K562 (cell line): ENCODE results near the gene NFIC. TPM values are rescaled to one million over a fixed set of nuclear protein-coding genes. Genes with fewer than 3 reads are reported as not detected.

Experiments used
- BCOR ChIP-seq: fragments of 450-650 bp; IDR thresholded peaks from 2 replicates; pipeline ENCODE4 v1.6.1; 2016
- DNMT1 ChIP-seq: fragments of 450-650 bp; IDR thresholded peaks from 2 replicates; pipeline ENCODE4 v1.6.1; 2016; ENCODE audit warnings: antibody characterized with exemption, mild to moderate bottlenecking
- ERF ChIP-seq: fragments of 450-650 bp; formaldehyde crosslinking; IDR thresholded peaks from 2 replicates; pipeline ENCODE4 v1.4.0; 2020; ENCODE audit warnings: mild to moderate bottlenecking, mixed read lengths
- GATA2 ChIP-seq: sonication (generic); formaldehyde crosslinking; IDR thresholded peaks from 2 replicates; pipeline ENCODE4 v1.4.0; 2020; ENCODE audit warnings: mild to moderate bottlenecking, missing genetic modification reagents
- HMG20A ChIP-seq: fragments of 450-650 bp; formaldehyde crosslinking; conservative IDR thresholded peaks from 2 replicates; pipeline ENCODE4 v1.4.0; 2020; ENCODE audit warnings: mild to moderate bottlenecking, mixed read lengths
- NFXL1 ChIP-seq: fragments of 450-650 bp; formaldehyde crosslinking; IDR thresholded peaks from 2 replicates; pipeline ENCODE4 v1.4.0; 2021; ENCODE audit warnings: mild to moderate bottlenecking
- PHF20 ChIP-seq: fragments of 450-650 bp; IDR thresholded peaks from 2 replicates; pipeline ENCODE4 v1.6.1; 2018; ENCODE audit not compliant: partially characterized antibody
- PML ChIP-seq: IDR thresholded peaks from 2 replicates; pipeline ENCODE4 v1.6.1; 2012; ENCODE audit warnings: low read length, inconsistent platforms
- PPARD ChIP-seq: fragments of 250-450 bp; sonication (Bioruptor Pico); IDR thresholded peaks from 2 replicates; pipeline ENCODE4 v1.8.0; 2022; ENCODE audit warnings: inconsistent platforms, mild to moderate bottlenecking, moderate library complexity
- PRMT5 ChIP-seq: sonication (generic); formaldehyde crosslinking; IDR thresholded peaks from 2 replicates; pipeline ENCODE4 v1.5.0; 2020; ENCODE audit warnings: missing genetic modification reagents
- RHOXF2B ChIP-seq: fragments of 250-450 bp; sonication (Bioruptor Pico); conservative IDR thresholded peaks from 2 replicates; pipeline ENCODE4 v1.5.1; 2021
- SIRT6 ChIP-seq: IDR thresholded peaks from one replicate; pipeline ENCODE4 v1.6.1; 2012; ENCODE audit warnings: low read depth, mild to moderate bottlenecking, control low read depth, inconsistent platforms, low read length, moderate library complexity
- SMARCE1 ChIP-seq: fragments of 450-650 bp; IDR thresholded peaks from 2 replicates; pipeline ENCODE4 v1.7.1; 2016; ENCODE audit warnings: mild to moderate bottlenecking
- TBL1XR1 ChIP-seq, 2 experiments: IDR thresholded peaks; 2 replicates each; pipeline ENCODE4 v1.6.1; 2012; ENCODE audit warnings: improper control_type of control experiment in 2 of 2, low read length in 2 of 2, mild to moderate bottlenecking in 1 of 2
- ZFP36 ChIP-seq: fragments of 150-350 bp; IDR thresholded peaks from 2 replicates; pipeline ENCODE4 v1.6.1; 2018; ENCODE audit warnings: low read length, low read depth; ENCODE audit not compliant: partially characterized antibody
- ZKSCAN3 ChIP-seq: fragments of 250-450 bp; sonication (Bioruptor Pico); IDR thresholded peaks from 2 replicates; pipeline ENCODE4 v1.4.0; 2020
- ZNF583 ChIP-seq: fragments of 250-450 bp; sonication (Bioruptor Pico); IDR thresholded peaks from 2 replicates; pipeline ENCODE4 v1.4.0; 2020
- polyA plus RNA-seq, 8 experiments: library from polyadenylated mRNA; depleted of rRNA in 4 of 8; stranded (reverse) in 5 of 8; unstranded in 3 of 8; fragments of >200 nt; fragmentation: Nextera tagmentation in 2 of 8; fragmentation: Illumina TruSeq in 1 of 8; extraction: Ambion mirVana in 2 of 8; extraction: Trizol in 1 of 8; gene quantifications; 2 replicates each; pipeline versions ENCODE4 v1.2.1 to v1.2.3, GENCODE V29; 2011 to 2014; ENCODE audit warnings: inconsistent platforms in 1 of 8, missing spikeins in 1 of 8
- total RNA-seq, 7 experiments: library from RNA; depleted of rRNA in 6 of 7; stranded (reverse); fragments of >200 nt in 6 of 7; fragmentation: Illumina TruSeq in 2 of 7; extraction: Trizol in 2 of 7; gene quantifications; 2 replicates each; pipeline versions ENCODE4 v1.2.1 to v1.2.3, GENCODE V29; 2011 to 2021; ENCODE audit warnings: low replicate concordance in 1 of 7
- TF ChIP-seq, protein P1 (sequence below): fragments of 250-450 bp; sonication (Bioruptor Pico); IDR thresholded peaks from 2 replicates; pipeline ENCODE4 v1.5.0; 2020; ENCODE audit warnings: mild to moderate bottlenecking
- TF ChIP-seq, protein P2 (sequence below), 3 experiments: IDR thresholded peaks in 2 of 3; conservative IDR thresholded peaks in 1 of 3; 2 replicates each; pipeline ENCODE4 v1.5.1; 2011 to 2012; ENCODE audit warnings: low read length in 3 of 3, mild to moderate bottlenecking in 3 of 3, control low read depth in 2 of 3, improper control_type of control experiment in 1 of 3, inconsistent platforms in 1 of 3, low read depth in 1 of 3, mixed read lengths in 1 of 3, moderate library complexity in 1 of 3; ENCODE audit not compliant: insufficient read depth in 2 of 3
- TF ChIP-seq, protein P3 (sequence below): fragments of 250-450 bp; sonication (Bioruptor Pico); IDR thresholded peaks from 2 replicates; pipeline ENCODE4 v1.4.0; 2020; ENCODE audit warnings: mild to moderate bottlenecking, moderate library complexity
- TF ChIP-seq, protein P4 (sequence below): fragments of 250-450 bp; sonication (Bioruptor Pico); IDR thresholded peaks from 2 replicates; pipeline ENCODE4 v1.4.0; 2020; ENCODE audit warnings: mild to moderate bottlenecking

The NFIC gene
- total and polyA plus RNA-seq, 9 of the 15 experiments (the other 6 are each of a cell fraction or from before 2014, with no cell fraction given) = 0.71 to 62.1 (median 6.9) TPM

DNA sequence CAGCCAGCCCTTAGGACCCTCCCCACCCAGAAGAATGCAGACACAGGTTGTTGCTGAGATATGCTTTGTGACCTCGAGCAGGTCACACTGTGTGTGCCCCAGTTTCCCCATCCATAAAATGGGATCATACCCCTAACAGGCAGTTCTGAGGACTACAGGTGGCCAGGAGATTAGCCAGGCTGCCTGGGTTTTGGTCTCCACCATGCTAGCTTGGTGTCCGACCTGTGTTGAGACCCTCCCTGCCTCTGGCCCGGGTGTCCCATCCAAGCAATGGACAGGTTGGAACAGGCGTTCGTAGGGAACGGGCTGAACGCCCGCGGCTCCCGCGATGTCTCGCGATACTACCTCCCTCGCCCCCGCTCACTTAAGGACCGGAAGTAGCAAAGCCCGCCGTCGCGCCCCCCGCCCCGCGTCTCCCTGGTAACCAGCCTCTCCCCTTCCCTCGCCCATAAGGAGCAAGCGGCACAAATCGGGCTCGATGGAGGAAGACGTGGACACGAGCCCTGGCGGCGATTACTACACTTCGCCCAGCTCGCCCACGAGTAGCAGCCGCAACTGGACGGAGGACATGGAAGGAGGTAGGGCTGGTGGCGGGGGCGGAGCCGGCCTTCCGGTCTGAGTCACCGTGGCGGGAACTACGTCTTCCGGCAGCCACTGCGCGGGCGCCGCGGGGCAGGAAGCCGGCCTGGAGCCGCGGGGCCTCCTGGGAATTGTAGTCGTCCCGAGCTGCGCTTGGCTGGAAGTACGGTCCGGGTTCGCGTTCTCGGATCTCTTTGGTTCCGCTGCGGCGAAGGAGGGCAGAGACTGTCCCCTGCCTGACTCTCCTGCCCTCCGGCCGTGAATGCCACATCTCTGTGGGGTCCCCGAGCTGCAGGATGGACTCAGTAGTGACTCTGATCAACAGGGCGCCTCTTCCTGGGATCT lies 68.5 kb downstream of the NFIC start (continued):
- TF ChIP-seq ZFP36 = no peak
- TF ChIP-seq SIRT6 = no peak
- TF ChIP-seq SMARCE1 = no peak
- no peak for TF ChIP-seq RHOXF2B (CRISPR knock-in tag)
- TF ChIP-seq, protein P1, sequence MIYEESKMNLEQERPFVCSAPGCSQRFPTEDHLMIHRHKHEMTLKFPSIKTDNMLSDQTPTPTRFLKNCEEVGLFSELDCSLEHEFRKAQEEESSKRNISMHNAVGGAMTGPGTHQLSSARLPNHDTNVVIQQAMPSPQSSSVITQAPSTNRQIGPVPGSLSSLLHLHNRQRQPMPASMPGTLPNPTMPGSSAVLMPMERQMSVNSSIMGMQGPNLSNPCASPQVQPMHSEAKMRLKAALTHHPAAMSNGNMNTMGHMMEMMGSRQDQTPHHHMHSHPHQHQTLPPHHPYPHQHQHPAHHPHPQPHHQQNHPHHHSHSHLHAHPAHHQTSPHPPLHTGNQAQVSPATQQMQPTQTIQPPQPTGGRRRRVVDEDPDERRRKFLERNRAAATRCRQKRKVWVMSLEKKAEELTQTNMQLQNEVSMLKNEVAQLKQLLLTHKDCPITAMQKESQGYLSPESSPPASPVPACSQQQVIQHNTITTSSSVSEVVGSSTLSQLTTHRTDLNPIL (CRISPR knock-in tag) = no peak
- no peak for TF ChIP-seq PPARD (CRISPR knock-in tag)
- TF ChIP-seq, protein P2, sequence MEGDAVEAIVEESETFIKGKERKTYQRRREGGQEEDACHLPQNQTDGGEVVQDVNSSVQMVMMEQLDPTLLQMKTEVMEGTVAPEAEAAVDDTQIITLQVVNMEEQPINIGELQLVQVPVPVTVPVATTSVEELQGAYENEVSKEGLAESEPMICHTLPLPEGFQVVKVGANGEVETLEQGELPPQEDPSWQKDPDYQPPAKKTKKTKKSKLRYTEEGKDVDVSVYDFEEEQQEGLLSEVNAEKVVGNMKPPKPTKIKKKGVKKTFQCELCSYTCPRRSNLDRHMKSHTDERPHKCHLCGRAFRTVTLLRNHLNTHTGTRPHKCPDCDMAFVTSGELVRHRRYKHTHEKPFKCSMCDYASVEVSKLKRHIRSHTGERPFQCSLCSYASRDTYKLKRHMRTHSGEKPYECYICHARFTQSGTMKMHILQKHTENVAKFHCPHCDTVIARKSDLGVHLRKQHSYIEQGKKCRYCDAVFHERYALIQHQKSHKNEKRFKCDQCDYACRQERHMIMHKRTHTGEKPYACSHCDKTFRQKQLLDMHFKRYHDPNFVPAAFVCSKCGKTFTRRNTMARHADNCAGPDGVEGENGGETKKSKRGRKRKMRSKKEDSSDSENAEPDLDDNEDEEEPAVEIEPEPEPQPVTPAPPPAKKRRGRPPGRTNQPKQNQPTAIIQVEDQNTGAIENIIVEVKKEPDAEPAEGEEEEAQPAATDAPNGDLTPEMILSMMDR (IDR thresholded peaks at IDR 0.05 in 2 of 3, conservative IDR thresholded peaks at IDR 0.05 in 1 of 3; ENCODE audit: insufficient read depth in 2 of 3, low read depth in 1 of 3, low read length in 3 of 3) = no peak
- no peak for TF ChIP-seq HMG20A
- TF ChIP-seq ZKSCAN3 (CRISPR knock-in tag) = no peak
- TF ChIP-seq, protein P3, sequence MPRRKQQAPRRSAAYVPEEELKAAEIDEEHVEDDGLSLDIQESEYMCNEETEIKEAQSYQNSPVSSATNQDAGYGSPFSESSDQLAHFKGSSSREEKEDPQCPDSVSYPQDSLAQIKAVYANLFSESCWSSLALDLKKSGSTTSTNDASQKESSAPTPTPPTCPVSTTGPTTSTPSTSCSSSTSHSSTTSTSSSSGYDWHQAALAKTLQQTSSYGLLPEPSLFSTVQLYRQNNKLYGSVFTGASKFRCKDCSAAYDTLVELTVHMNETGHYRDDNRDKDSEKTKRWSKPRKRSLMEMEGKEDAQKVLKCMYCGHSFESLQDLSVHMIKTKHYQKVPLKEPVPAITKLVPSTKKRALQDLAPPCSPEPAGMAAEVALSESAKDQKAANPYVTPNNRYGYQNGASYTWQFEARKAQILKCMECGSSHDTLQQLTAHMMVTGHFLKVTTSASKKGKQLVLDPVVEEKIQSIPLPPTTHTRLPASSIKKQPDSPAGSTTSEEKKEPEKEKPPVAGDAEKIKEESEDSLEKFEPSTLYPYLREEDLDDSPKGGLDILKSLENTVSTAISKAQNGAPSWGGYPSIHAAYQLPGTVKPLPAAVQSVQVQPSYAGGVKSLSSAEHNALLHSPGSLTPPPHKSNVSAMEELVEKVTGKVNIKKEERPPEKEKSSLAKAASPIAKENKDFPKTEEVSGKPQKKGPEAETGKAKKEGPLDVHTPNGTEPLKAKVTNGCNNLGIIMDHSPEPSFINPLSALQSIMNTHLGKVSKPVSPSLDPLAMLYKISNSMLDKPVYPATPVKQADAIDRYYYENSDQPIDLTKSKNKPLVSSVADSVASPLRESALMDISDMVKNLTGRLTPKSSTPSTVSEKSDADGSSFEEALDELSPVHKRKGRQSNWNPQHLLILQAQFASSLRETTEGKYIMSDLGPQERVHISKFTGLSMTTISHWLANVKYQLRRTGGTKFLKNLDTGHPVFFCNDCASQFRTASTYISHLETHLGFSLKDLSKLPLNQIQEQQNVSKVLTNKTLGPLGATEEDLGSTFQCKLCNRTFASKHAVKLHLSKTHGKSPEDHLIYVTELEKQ (CRISPR knock-in tag) = no peak
- TF ChIP-seq PML = no peak; the same call in 1 of the 2 replicates
- peak; percentile 63; the same call in 1 of the 2 replicates for TF ChIP-seq ERF (CRISPR knock-in tag)
- peak; percentile 97 for TF ChIP-seq PHF20
- TF ChIP-seq NFXL1 = no peak
- peak; percentile 65; the same call in 1 of the 2 replicates for TF ChIP-seq ZNF583 (CRISPR knock-in tag)
- TF ChIP-seq BCOR = peak; percentile 99
- no peak for TF ChIP-seq PRMT5 (CRISPR knock-in tag)
- no peak for TF ChIP-seq GATA2 (CRISPR knock-in tag)
- TF ChIP-seq, protein P4, sequence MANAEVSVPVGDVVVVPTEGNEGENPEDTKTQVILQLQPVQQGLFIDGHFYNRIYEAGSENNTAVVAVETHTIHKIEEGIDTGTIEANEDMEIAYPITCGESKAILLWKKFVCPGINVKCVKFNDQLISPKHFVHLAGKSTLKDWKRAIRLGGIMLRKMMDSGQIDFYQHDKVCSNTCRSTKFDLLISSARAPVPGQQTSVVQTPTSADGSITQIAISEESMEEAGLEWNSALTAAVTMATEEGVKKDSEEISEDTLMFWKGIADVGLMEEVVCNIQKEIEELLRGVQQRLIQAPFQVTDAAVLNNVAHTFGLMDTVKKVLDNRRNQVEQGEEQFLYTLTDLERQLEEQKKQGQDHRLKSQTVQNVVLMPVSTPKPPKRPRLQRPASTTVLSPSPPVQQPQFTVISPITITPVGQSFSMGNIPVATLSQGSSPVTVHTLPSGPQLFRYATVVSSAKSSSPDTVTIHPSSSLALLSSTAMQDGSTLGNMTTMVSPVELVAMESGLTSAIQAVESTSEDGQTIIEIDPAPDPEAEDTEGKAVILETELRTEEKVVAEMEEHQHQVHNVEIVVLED (CRISPR knock-in tag) = no peak
- TF ChIP-seq TBL1XR1 (IDR thresholded peaks at IDR 0.05; ENCODE audit: low read length in 2 of 2) = no peak
- no peak for TF ChIP-seq DNMT1
